Stimulated activated CD4-positive, alpha-beta T cell treated with anti-CD3 and anti-CD28 coated beads, Interleukin-12 subunit alpha, Interleukin-12 subunit beta, amount 100 ng/mL, for 24 hours (primary cell): ENCODE measurements around the gene MPZ.
"Not testable (repeated sequence)": the region's sequence is repeated elsewhere in the genome, so short reads cannot be mapped to it uniquely, and the experiment has no call there.

Experiments used
- DNase-seq, 2 experiments: peaks; one replicate each; pipeline ENCODE4 v3.0.0-alpha.2; 2020; ENCODE audit warnings: low read depth in 2 of 2

Gene MPZ

DNA sequence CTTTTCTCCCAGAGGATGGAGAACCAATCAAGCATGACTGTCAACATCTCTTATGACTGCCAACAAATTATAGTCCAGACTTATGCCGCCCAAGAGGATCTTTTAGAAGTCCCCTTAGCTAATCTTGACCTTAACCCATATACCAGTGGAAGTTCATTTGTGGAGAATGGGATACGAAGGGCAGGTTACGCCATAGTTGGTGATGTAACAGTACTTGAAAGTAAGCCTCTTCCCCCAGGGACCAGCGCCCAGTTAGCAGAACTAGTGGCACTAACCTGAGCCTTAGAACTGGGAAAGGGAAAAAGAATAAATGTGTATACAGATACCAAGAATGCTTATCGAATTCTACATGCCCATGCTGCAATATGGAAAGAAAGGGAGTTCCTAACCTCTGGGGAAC lies 54.5 kb downstream of the MPZ start:
- not testable (repeated sequence) for DNase-seq
